ENCODE data around the gene DENND1A.
A peak's percentile ranks its signal among the peaks of the same experiment; 100 is the strongest.

The DENND1A gene

DNA sequence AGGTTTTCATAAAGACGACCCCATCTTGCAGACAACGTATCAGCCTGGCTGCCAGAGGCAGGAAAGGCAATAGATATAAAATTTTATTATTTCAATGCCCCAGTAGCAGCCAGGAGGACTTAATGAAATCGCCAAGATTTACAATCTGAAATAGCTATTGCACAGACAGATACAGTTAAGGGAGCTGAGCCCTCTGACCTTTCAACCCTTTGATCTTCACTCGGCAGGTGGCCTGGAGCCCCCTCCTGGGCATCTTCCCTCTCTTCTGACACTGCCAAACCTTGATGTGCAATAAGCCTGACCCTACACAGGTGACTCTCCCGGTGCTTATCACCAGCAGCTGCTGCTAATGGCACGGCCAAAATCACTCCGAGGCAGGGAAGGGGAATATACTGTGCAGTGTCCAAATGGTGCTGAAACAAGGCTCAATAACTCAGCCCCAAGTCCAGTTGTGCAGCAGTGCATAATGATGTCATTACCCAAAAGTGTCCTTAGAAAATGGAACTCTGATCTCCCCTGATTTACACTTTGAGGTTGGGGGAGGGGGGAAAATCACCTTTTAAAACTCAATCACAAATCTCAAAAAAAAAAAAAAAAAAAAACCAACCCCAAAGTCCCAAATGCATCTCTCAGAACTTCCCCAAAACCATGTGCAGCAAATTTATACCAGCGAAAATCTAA is 331.9 kb downstream of the DENND1A start:
- no peak for DNase-seq (ENCODE audit: extremely low spot score)
- TF ChIP-seq BHLHE40 (IDR thresholded peaks at IDR 0.05; ENCODE audit: borderline replicate concordance) (no peak), FOXA1 (IDR thresholded peaks at IDR 0.05) (no peak), PKNOX1 (IDR thresholded peaks at IDR 0.05) (no peak), ELF4 (IDR thresholded peaks at IDR 0.05) (no peak), FOXM1 (IDR thresholded peaks at IDR 0.05; ENCODE audit: borderline replicate concordance) (no peak), L3MBTL2 (conservative IDR thresholded peaks at IDR 0.05) (no peak), SP1 (IDR thresholded peaks at IDR 0.05) (no peak), HDGF (IDR thresholded peaks at IDR 0.05; ENCODE audit: borderline replicate concordance) (no peak), FOXK2 (IDR thresholded peaks at IDR 0.05) (no peak), ZNF384 (IDR thresholded peaks at IDR 0.05) (no peak), CTBP1 (IDR thresholded peaks at IDR 0.05; ENCODE audit: borderline replicate concordance) (no peak), ARNT (IDR thresholded peaks at IDR 0.05) (no peak), SUZ12 (IDR thresholded peaks at IDR 0.05) (no peak), NFRKB (IDR thresholded peaks at IDR 0.05) (no peak), LEF1 (IDR thresholded peaks at IDR 0.05; ENCODE audit: borderline replicate concordance) (no peak), TARDBP (IDR thresholded peaks at IDR 0.05) (no peak)
- POLR2A ChIA-PET: no interaction called here
- CTCF ChIA-PET: no interaction called here

- no peak for DNase-seq (ENCODE audit: extremely low spot score)
- ChIA-PET CTCF (no interaction called here), POLR2A (no interaction called here)
- TF ChIP-seq HDGF (IDR thresholded peaks at IDR 0.05; ENCODE audit: borderline replicate concordance): no peak
- 0 out of 2 replicates have a peak, but pooled peaks have one; percentile 47 for TF ChIP-seq PKNOX1 (IDR thresholded peaks at IDR 0.05)
Measured at GRCh38 chr9:123597048-123597447, 332.9 kb downstream of the DENND1A start.

DNA sequence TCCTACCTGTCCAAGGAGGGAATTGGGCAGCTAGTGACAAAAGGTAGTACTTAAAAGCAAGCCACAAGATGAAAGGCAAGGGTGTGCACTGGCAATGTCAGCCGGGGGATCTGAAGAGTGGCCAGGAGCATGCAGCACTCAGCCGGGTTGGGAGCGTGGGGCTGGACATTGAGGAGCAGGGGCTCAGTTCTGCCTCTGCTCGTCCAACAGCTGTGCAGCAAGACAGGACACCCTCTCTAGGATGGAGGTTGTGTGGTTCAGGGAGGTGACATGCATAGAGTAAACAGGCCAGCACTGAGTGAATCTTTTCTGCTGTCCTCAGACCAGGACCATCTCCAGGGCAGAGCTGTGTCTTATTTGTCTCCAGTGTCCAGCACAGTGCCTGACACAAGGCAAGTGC is 338.6 kb downstream of the DENND1A start:
- POLR2A ChIA-PET: no interaction called here
- CTCF ChIA-PET: no interaction called here
- TF ChIP-seq BHLHE40 (IDR thresholded peaks at IDR 0.05; ENCODE audit: borderline replicate concordance) (no peak), FOXM1 (IDR thresholded peaks at IDR 0.05; ENCODE audit: borderline replicate concordance) (no peak), SP1 (IDR thresholded peaks at IDR 0.05) (no peak), SUZ12 (IDR thresholded peaks at IDR 0.05) (no peak), FOXA1 (IDR thresholded peaks at IDR 0.05) (no peak), LEF1 (IDR thresholded peaks at IDR 0.05; ENCODE audit: borderline replicate concordance) (no peak), FOXK2 (IDR thresholded peaks at IDR 0.05) (no peak), TARDBP (IDR thresholded peaks at IDR 0.05) (no peak), HDGF (IDR thresholded peaks at IDR 0.05; ENCODE audit: borderline replicate concordance) (no peak)
- DNase-seq (ENCODE audit: extremely low spot score): no peak

- ChIA-PET POLR2A (no interaction called here), CTCF (no interaction called here)
- DNase-seq (ENCODE audit: extremely low spot score): no peak
- no peak for TF ChIP-seq NFRKB (IDR thresholded peaks at IDR 0.05)
- TF ChIP-seq PKNOX1 (IDR thresholded peaks at IDR 0.05): no peak
- TF ChIP-seq ELF4 (IDR thresholded peaks at IDR 0.05): no peak
- TF ChIP-seq HDGF (IDR thresholded peaks at IDR 0.05; ENCODE audit: borderline replicate concordance): no peak
- TF ChIP-seq LEF1 (IDR thresholded peaks at IDR 0.05; ENCODE audit: borderline replicate concordance): no peak
- TF ChIP-seq SP1 (IDR thresholded peaks at IDR 0.05): no peak
- no peak for TF ChIP-seq ARNT (IDR thresholded peaks at IDR 0.05)
- no peak for TF ChIP-seq BHLHE40 (IDR thresholded peaks at IDR 0.05; ENCODE audit: borderline replicate concordance)
- no peak for TF ChIP-seq FOXM1 (IDR thresholded peaks at IDR 0.05; ENCODE audit: borderline replicate concordance)
- no peak for TF ChIP-seq TARDBP (IDR thresholded peaks at IDR 0.05)
- no peak for TF ChIP-seq ZNF384 (IDR thresholded peaks at IDR 0.05)
- TF ChIP-seq CTBP1 (IDR thresholded peaks at IDR 0.05; ENCODE audit: borderline replicate concordance): no peak
- no peak for TF ChIP-seq FOXA1 (IDR thresholded peaks at IDR 0.05)
- TF ChIP-seq FOXK2 (IDR thresholded peaks at IDR 0.05): no peak
- no peak for TF ChIP-seq L3MBTL2 (conservative IDR thresholded peaks at IDR 0.05)
- no peak for TF ChIP-seq SUZ12 (IDR thresholded peaks at IDR 0.05)
Measured at GRCh38 chr9:123590499-123590898, 339.4 kb downstream of the DENND1A start.

GRCh38 chr9:123589361-123590239 is 340.3 kb downstream of the DENND1A start:
- POLR2A ChIA-PET: no interaction called here
- DNase-seq (ENCODE audit: extremely low spot score): no peak
- TF ChIP-seq L3MBTL2 (conservative IDR thresholded peaks at IDR 0.05) (no peak), FOXA1 (IDR thresholded peaks at IDR 0.05) (no peak), FOXM1 (IDR thresholded peaks at IDR 0.05; ENCODE audit: borderline replicate concordance) (no peak), SP1 (IDR thresholded peaks at IDR 0.05) (no peak), FOXK2 (IDR thresholded peaks at IDR 0.05) (no peak), ARNT (IDR thresholded peaks at IDR 0.05) (no peak), ELF4 (IDR thresholded peaks at IDR 0.05) (no peak), LEF1 (IDR thresholded peaks at IDR 0.05; ENCODE audit: borderline replicate concordance) (no peak), BHLHE40 (IDR thresholded peaks at IDR 0.05; ENCODE audit: borderline replicate concordance) (no peak), HDGF (IDR thresholded peaks at IDR 0.05; ENCODE audit: borderline replicate concordance) (no peak), ZNF384 (IDR thresholded peaks at IDR 0.05) (no peak), PKNOX1 (IDR thresholded peaks at IDR 0.05) (no peak), CTBP1 (IDR thresholded peaks at IDR 0.05; ENCODE audit: borderline replicate concordance) (no peak), NFRKB (IDR thresholded peaks at IDR 0.05) (no peak), SUZ12 (IDR thresholded peaks at IDR 0.05) (no peak)
- CTCF ChIA-PET: no interaction called here

Measured in HEK293T (cell line).